Astrocyte (in vitro differentiated cells and primary cell): Measurements from ENCODE around the gene FBXW8. TPM values are rescaled to one million over a fixed set of nuclear protein-coding genes. Genes with fewer than 3 reads are reported as not detected.

Source experiments
- DNase-seq: peaks from one replicate; pipeline ENCODE4 v3.0.0-alpha.2; 2010; ENCODE audit warnings: low read depth
- FAIRE-seq: peaks from 2 replicates; lab custom pipeline; 2011; peaks lifted over from hg19 to GRCh38; lab: Jason Lieb, UNC
- H2AFZ ChIP-seq: 2 replicates; pipeline ENCODE4 v1.6.0; 2012; ENCODE audit warnings: low read depth, low read length, inconsistent platforms
- H3K27ac ChIP-seq: 2 replicates; pipeline ENCODE4 v1.5.1; 2011; ENCODE audit warnings: low read depth, low read length, inconsistent platforms
- H3K27me3 ChIP-seq: 2 replicates; pipeline ENCODE4 v1.6.0; 2011; ENCODE audit warnings: low read length, inconsistent platforms; ENCODE audit not compliant: insufficient read depth
- H3K36me3 ChIP-seq: 2 replicates; pipeline ENCODE4 v1.5.1; 2011; ENCODE audit warnings: low read length, inconsistent platforms; ENCODE audit not compliant: insufficient read depth
- H3K4me1 ChIP-seq: 2 replicates; pipeline ENCODE4 v1.5.1; 2011; ENCODE audit warnings: low read length, inconsistent platforms; ENCODE audit not compliant: insufficient read depth
- H3K4me2 ChIP-seq: 2 replicates; pipeline ENCODE4 v1.6.0; 2012; ENCODE audit warnings: low read length, inconsistent platforms
- H3K4me3 ChIP-seq: 2 replicates; pipeline ENCODE4 v1.5.1; 2011; ENCODE audit warnings: low read depth, mild to moderate bottlenecking, low read length, inconsistent platforms; ENCODE audit not compliant: insufficient read depth
- H3K79me2 ChIP-seq: 2 replicates; pipeline ENCODE4 v1.6.0; 2012; ENCODE audit warnings: mild to moderate bottlenecking, low read length, inconsistent platforms; ENCODE audit not compliant: insufficient read depth
- H3K9ac ChIP-seq: 2 replicates; pipeline ENCODE4 v1.6.0; 2012; ENCODE audit warnings: mild to moderate bottlenecking, low read length, inconsistent platforms
- H3K9me3 ChIP-seq: 2 replicates; pipeline ENCODE4 v1.5.1; 2012; ENCODE audit warnings: low read depth, mild to moderate bottlenecking, low read length, inconsistent platforms; ENCODE audit not compliant: insufficient read depth
- H4K20me1 ChIP-seq: 2 replicates; pipeline ENCODE4 v1.6.0; 2012; ENCODE audit warnings: low read length, inconsistent platforms; ENCODE audit not compliant: insufficient read depth
- H3K27ac Mint-ChIP-seq: one replicate; pipeline ENCODE4 v1.8.0; 2021; ENCODE audit warnings: mild to moderate bottlenecking, mixed read lengths; ENCODE audit not compliant: unreplicated experiment
- H3K27me3 Mint-ChIP-seq: one replicate; pipeline ENCODE4 v1.8.0; 2021; ENCODE audit warnings: low read depth, mixed read lengths; ENCODE audit not compliant: unreplicated experiment
- H3K36me3 Mint-ChIP-seq: one replicate; pipeline ENCODE4 v1.8.0; 2021; ENCODE audit warnings: low read depth, mixed read lengths; ENCODE audit not compliant: unreplicated experiment
- H3K4me1 Mint-ChIP-seq: one replicate; pipeline ENCODE4 v1.8.0; 2021; ENCODE audit warnings: low read depth, mixed read lengths; ENCODE audit not compliant: unreplicated experiment
- H3K4me3 Mint-ChIP-seq: one replicate; pipeline ENCODE4 v1.8.0; 2021; ENCODE audit warnings: mild to moderate bottlenecking, moderate library complexity, mixed read lengths; ENCODE audit not compliant: unreplicated experiment
- H3K9me3 Mint-ChIP-seq: one replicate; pipeline ENCODE4 v1.8.0; 2021; ENCODE audit warnings: mild to moderate bottlenecking, mixed read lengths; ENCODE audit not compliant: unreplicated experiment
- EZH2 ChIP-seq: IDR thresholded peaks from 2 replicates; pipeline ENCODE4 v1.6.1; 2012; ENCODE audit warnings: mild to moderate bottlenecking, low read length, inconsistent platforms; ENCODE audit not compliant: insufficient read depth
- total RNA-seq: library from RNA; stranded (reverse); gene quantifications from 2 replicates; pipeline ENCODE4 v1.2.1, GENCODE V29; 2021
- TF ChIP-seq, protein P1 (sequence below): IDR thresholded peaks from 2 replicates; pipeline ENCODE4 v1.5.1; 2011; ENCODE audit warnings: low read depth, mild to moderate bottlenecking, inconsistent platforms, low read length, moderate library complexity; ENCODE audit not compliant: insufficient read depth

The FBXW8 gene
- total RNA-seq, 1 donor from 2014 or later: 26.4 TPM

- H3K36me3 ChIP-seq: peaks cover 29% of the 10 kb centered on the region
Measured at GRCh38 chr12:117024961-117025480, 114.3 kb downstream of the FBXW8 start.

DNA sequence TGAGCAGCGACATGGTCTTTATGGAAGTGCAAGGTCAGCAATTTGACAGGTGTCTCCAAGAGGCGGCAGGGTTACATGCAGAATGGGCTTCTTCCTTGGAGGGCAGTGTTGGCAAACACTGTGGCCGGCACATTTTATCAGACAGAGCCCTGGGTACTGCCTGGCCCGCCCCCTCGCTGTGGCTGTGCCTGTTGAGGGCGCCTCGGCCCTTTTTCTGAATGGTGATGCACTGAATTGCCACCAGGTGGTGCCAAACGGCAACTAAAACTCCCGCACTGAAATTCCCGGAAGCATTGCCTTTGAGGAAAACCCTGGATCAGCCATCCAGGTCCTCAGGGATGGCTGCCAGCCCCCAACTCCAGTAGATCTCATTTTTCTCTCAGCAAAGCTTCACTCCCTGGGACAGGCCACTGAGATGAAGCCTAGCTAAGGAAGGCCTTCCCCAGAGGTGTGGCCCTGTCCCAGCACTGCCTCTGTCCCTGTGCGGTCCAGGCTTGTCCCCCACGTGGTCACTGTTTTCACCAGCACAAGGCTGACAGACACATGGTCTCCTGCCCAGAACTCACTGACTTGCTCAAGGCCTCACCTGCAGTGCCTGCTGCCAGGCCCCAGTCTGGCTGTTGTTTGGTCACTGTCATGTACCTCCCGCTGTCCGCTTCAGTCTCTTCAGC lies 114.9 kb downstream of the FBXW8 start:
- peaks cover 32% of the 10 kb centered on the region for H3K36me3 ChIP-seq
- H3K4me2 ChIP-seq: no peak overlapping the region
- Mint-ChIP-seq H3K4me3 (no peak overlapping the region), H3K36me3 (peaks cover 11% of the 10 kb centered on the region), H3K9me3 (no peaks in the 10 kb centered on the region), H3K4me1 (peaks cover 10% of the 10 kb centered on the region), H3K27me3 (no peaks in the 10 kb centered on the region), H3K27ac (no peak overlapping the region)
- DNase-seq: peak; percentile 22
- no peaks in the 10 kb centered on the region for H3K27me3 ChIP-seq
- H3K9me3 ChIP-seq: no peaks in the 10 kb centered on the region
- no peak for FAIRE-seq
- no peak overlapping the region for H2AFZ ChIP-seq
- no peak overlapping the region for H3K27ac ChIP-seq
- peaks cover 19% of the 10 kb centered on the region for H4K20me1 ChIP-seq
- no peaks in the 10 kb centered on the region for H3K79me2 ChIP-seq
- peak overlapping the region; percentile 38 for H3K9ac ChIP-seq
- no peaks in the 10 kb centered on the region for H3K4me1 ChIP-seq
- H3K4me3 ChIP-seq: no peak overlapping the region
- TF ChIP-seq, protein P1, sequence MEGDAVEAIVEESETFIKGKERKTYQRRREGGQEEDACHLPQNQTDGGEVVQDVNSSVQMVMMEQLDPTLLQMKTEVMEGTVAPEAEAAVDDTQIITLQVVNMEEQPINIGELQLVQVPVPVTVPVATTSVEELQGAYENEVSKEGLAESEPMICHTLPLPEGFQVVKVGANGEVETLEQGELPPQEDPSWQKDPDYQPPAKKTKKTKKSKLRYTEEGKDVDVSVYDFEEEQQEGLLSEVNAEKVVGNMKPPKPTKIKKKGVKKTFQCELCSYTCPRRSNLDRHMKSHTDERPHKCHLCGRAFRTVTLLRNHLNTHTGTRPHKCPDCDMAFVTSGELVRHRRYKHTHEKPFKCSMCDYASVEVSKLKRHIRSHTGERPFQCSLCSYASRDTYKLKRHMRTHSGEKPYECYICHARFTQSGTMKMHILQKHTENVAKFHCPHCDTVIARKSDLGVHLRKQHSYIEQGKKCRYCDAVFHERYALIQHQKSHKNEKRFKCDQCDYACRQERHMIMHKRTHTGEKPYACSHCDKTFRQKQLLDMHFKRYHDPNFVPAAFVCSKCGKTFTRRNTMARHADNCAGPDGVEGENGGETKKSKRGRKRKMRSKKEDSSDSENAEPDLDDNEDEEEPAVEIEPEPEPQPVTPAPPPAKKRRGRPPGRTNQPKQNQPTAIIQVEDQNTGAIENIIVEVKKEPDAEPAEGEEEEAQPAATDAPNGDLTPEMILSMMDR: peak; percentile 69
- TF ChIP-seq EZH2: no peak

More at GRCh38 chr12:117024961-117025480, 114.3 kb downstream of the FBXW8 start:
- no peak overlapping the region for H3K9ac ChIP-seq
- H3K4me3 ChIP-seq: no peak overlapping the region
- no peak overlapping the region for H3K4me2 ChIP-seq
- Mint-ChIP-seq H3K4me3 (no peak overlapping the region), H3K27me3 (no peaks in the 10 kb centered on the region), H3K36me3 (peaks cover 11% of the 10 kb centered on the region), H3K4me1 (peaks cover 14% of the 10 kb centered on the region), H3K9me3 (no peaks in the 10 kb centered on the region), H3K27ac (no peak overlapping the region)
- no peak overlapping the region for H3K27ac ChIP-seq
- DNase-seq (no peak), FAIRE-seq (no peak)
- H3K27me3 ChIP-seq: no peaks in the 10 kb centered on the region
- peaks cover 25% of the 10 kb centered on the region for H4K20me1 ChIP-seq
- H3K9me3 ChIP-seq: no peaks in the 10 kb centered on the region
- H3K4me1 ChIP-seq: no peaks in the 10 kb centered on the region
- TF ChIP-seq EZH2: no peak
- TF ChIP-seq, protein P1: no peak
- no peak overlapping the region for H2AFZ ChIP-seq
- no peaks in the 10 kb centered on the region for H3K79me2 ChIP-seq

DNA sequence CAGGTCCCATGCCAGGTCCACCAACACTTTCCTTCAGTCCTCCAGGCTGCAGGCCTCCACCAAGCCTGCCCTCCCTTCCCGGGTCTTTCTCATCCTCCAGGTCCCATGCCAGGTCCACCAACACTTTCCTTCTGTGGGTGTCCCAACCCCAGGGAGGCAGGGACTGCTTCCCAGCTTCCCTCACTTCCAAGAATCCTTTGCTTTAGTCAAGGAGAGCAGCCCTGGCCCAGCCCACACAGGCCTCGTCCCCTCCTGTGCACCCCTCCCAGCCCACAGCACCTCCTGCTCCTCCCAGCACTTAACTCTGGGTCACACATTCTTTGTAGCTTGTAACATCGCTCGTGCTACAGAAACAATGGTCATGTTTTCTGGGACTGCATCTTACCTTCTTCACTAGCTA lies 115.6 kb downstream of the FBXW8 start:
- DNase-seq (no peak), FAIRE-seq (no peak)

More for the DNA sequence above, 115.6 kb downstream of the FBXW8 start:
- Mint-ChIP-seq H3K36me3 (peaks cover 12% of the 10 kb centered on the region), H3K27ac (no peak overlapping the region), H3K27me3 (no peaks in the 10 kb centered on the region), H3K4me1 (peaks cover 6% of the 10 kb centered on the region), H3K4me3 (no peak overlapping the region), H3K9me3 (no peaks in the 10 kb centered on the region)
- Histone ChIP-seq H3K27me3 (no peaks in the 10 kb centered on the region), H3K27ac (no peak overlapping the region), H3K4me1 (no peaks in the 10 kb centered on the region), H3K36me3 (peaks cover 32% of the 10 kb centered on the region), H3K9me3 (no peaks in the 10 kb centered on the region), H3K79me2 (no peaks in the 10 kb centered on the region), H3K9ac (no peak overlapping the region), H4K20me1 (peaks cover 12% of the 10 kb centered on the region), H3K4me2 (no peak overlapping the region), H2AFZ (no peak overlapping the region), H3K4me3 (no peak overlapping the region)
- TF ChIP-seq, protein P1: no peak
- TF ChIP-seq EZH2: no peak
